Activated naive CD4-positive, alpha-beta T cell treated with anti-CD3 and anti-CD28 coated beads for 36 hours (primary cell): ENCODE results near the gene MROH2A. TPM values are rescaled to one million over a fixed set of nuclear protein-coding genes. Genes with fewer than 3 reads are reported as not detected.

Source experiments
- CTCF ChIA-PET: fragments of 350-600 bp; sonication (Branson Sonifier 250); formaldehyde crosslinking; loops from one replicate; lab custom pipeline; 2021; ENCODE audit warnings: antibody characterized with exemption; lab: Charles Lee
- DNase-seq: peaks from one replicate; pipeline ENCODE4 v3.0.0-alpha.2; 2020
- H3K27ac Mint-ChIP-seq: one replicate; pipeline ENCODE4 v1.8.0; 2021; ENCODE audit warnings: mild to moderate bottlenecking, mixed read lengths
- H3K27me3 Mint-ChIP-seq: one replicate; pipeline ENCODE4 v1.8.0; 2021; ENCODE audit warnings: low read depth, mixed read lengths
- H3K36me3 Mint-ChIP-seq: one replicate; pipeline ENCODE4 v1.8.0; 2021; ENCODE audit warnings: low read depth, mixed read lengths
- H3K4me1 Mint-ChIP-seq: one replicate; pipeline ENCODE4 v1.8.0; 2021; ENCODE audit warnings: low read depth, mixed read lengths
- H3K4me3 Mint-ChIP-seq: one replicate; pipeline ENCODE4 v1.8.0; 2021; ENCODE audit warnings: mild to moderate bottlenecking, moderate library complexity, mixed read lengths
- H3K9me3 Mint-ChIP-seq: one replicate; pipeline ENCODE4 v1.8.0; 2021; ENCODE audit warnings: mixed read lengths
- intact Hi-C: fragments of 100-400 bp; cut with micrococcal nuclease; formaldehyde crosslinking; loops from one replicate; pipeline ENCODE4 v1.15.1; 2023
- total RNA-seq, 2 experiments: library from RNA; stranded (reverse); gene quantifications; one replicate each; pipeline ENCODE4 v1.2.3, GENCODE V29; 2021

MROH2A gene
- total RNA-seq, 2 experiments from 2014 or later, result not detected

DNA sequence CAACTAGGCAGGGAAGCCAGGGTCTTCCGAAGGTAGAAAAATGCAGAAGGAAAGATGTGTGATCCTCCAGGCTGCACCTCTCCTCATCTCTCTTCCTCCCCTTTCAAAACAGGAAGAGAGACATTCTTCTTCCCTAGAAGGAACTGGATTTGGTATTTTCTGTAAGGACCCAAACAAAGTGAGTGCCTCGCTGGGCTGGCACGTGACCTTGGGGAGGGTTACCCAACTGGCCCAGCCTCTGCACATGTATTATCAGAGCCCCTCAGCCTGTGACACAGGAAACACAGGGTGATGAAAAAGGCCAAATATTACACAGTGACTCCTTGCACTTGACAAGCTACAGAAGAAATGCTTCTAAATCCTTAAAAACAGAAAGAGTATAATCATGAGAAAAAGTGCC lies 73.9 kb downstream of the MROH2A start:
- Mint-ChIP-seq H3K9me3 (no peaks in the 10 kb centered on the region), H3K27ac (no peak overlapping the region), H3K36me3 (peaks cover 70% of the 10 kb centered on the region), H3K27me3 (peaks cover 7% of the 10 kb centered on the region), H3K4me3 (peak overlapping the region; percentile 93), H3K4me1 (peaks cover 17% of the 10 kb centered on the region)
- intact Hi-C loops, result loop anchor here (5.0 to 10.0 kb wide), 5 partner anchors 435 to 1155 kb away; partner anchors contain the start of genes DGKD and GIGYF2
- no peak for DNase-seq
- CTCF ChIA-PET, result no interaction called here

DNA sequence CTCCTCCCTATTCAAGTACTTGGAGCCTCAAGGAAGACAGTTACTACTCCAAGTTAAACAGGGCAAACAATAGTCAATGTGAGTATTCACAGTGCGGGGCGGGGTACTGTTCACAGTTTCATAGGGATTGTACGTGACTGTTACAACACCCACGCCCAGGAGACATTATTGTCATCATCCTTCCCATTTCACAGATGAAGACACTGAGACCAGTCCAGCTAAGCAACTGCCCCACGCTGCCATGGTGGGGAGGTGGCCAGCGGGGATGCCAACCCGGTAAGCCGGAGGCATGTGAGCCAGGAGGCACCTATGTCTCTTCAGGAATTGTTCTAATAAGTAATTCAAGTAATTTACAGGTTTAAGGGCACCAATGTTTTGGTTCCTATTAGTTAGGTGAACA lies 75.2 kb downstream of the MROH2A start:
- CTCF ChIA-PET, result interaction anchor here (1.0 kb wide), 1 partner anchor 692 kb away, joined by 3 read pairs; no protein-coding TSS in a partner anchor
- H3K4me3 Mint-ChIP-seq, result peak overlapping the region; percentile 93
- DNase-seq, result peak; percentile 6
- intact Hi-C loops, result loop anchor here (5.0 to 10.0 kb wide), 5 partner anchors 436 to 1156 kb away; partner anchors contain the start of genes DGKD and GIGYF2
- H3K27ac Mint-ChIP-seq, result peak overlapping the region; percentile 95
- H3K36me3 Mint-ChIP-seq, result peaks cover 59% of the 10 kb centered on the region
- no peaks in the 10 kb centered on the region for H3K9me3 Mint-ChIP-seq
- H3K27me3 Mint-ChIP-seq, result peaks cover 7% of the 10 kb centered on the region
- peaks cover 17% of the 10 kb centered on the region for H3K4me1 Mint-ChIP-seq

DNA sequence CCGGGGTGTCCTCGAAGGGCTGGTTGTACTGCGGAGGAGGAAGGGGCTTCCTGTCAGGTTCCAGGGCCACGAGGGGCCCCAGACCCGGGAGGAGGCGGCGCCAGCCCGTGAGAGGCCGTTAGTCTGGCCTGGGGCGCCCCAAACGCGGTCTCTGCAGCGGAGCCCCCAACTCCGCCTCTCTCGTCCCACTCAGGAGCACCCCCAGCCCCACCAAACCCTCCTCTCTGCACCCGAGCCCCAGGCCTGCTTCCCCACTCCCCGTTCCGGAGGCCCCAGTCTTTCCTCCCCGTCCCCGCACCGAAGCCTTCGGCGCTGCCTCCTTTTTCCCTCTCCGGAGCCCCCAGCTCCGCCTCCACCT lies 75.7 kb downstream of the MROH2A start:
- intact Hi-C loops, result loop anchor here (1.0 to 10.0 kb wide), 9 partner anchors 14 to 1157 kb away; partner anchors contain the start of genes DGKD, GIGYF2, MSL3B and USP40
- H3K27me3 Mint-ChIP-seq, result peaks cover 7% of the 10 kb centered on the region
- peaks cover 17% of the 10 kb centered on the region for H3K4me1 Mint-ChIP-seq
- H3K36me3 Mint-ChIP-seq, result peaks cover 54% of the 10 kb centered on the region
- H3K4me3 Mint-ChIP-seq, result peak overlapping the region; percentile 93
- H3K27ac Mint-ChIP-seq, result peak overlapping the region; percentile 95
- CTCF ChIA-PET, result interaction anchor here (1.0 kb wide), 1 partner anchor 692 kb away, joined by 3 read pairs; no protein-coding TSS in a partner anchor
- no peaks in the 10 kb centered on the region for H3K9me3 Mint-ChIP-seq
- peak; percentile 15 for DNase-seq

DNA sequence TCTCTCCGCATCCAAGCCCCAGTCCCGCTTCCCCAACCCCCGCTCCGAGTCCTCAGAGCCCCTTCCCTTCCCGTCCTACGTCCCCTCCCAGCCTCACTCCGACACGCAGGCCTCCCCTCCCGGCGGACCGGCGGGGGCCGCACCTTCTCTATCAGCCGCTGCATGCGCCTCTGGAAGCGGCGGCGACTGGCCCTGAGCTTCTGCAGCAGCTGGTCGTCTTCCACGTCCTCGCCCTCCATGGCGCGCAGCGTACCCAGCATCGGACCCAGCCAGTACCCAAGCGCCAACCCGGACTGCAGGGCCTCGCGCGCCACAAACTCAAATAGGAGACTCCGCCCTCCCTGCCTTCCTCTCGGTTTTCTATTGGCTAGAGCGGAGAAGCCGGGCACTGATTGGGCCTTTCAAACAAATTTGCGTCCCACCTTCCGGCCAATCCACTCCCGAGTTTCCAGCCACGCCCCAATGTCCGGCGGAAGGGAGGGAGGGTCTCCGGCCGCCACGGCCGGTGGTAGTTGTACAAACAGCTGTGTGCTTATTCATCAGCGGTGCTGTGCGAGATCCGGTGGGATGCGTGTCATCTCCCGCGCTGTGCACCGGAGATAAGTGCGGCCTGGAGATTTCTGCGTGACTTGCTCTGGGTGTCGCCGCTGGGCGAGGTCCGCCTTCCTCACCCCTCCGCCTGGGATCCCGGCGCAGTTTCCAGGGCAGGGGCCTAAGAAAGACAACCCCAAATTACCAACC lies 76.3 kb downstream of the MROH2A start, which contains the start of gene HJURP:
HJURP (minus strand) TSS at position 295 of the 741 bp plus-strand sequence; CDS start at position 260, 35 bp downstream.
- DNase-seq, result peak; percentile 98
- CTCF ChIA-PET, result interaction anchor here (0.7 to 0.9 kb wide), 2 partner anchors 23 to 451 kb away, joined by 3 read pairs; no protein-coding TSS in a partner anchor
- intact Hi-C loops, result loop anchor here (1.0 to 10.0 kb wide), 9 partner anchors 14 to 1157 kb away; partner anchors contain the start of genes DGKD, GIGYF2, MSL3B and USP40
- Mint-ChIP-seq H3K4me1 (peaks cover 17% of the 10 kb centered on the region), H3K4me3 (peak within 1 kb of the TSS; percentile 93), H3K27me3 (peaks cover 7% of the 10 kb centered on the region), H3K27ac (peak within 1 kb of the TSS; percentile 95), H3K9me3 (no peaks in the 10 kb centered on the region), H3K36me3 (peaks cover 48% of the 10 kb centered on the region)

DNA sequence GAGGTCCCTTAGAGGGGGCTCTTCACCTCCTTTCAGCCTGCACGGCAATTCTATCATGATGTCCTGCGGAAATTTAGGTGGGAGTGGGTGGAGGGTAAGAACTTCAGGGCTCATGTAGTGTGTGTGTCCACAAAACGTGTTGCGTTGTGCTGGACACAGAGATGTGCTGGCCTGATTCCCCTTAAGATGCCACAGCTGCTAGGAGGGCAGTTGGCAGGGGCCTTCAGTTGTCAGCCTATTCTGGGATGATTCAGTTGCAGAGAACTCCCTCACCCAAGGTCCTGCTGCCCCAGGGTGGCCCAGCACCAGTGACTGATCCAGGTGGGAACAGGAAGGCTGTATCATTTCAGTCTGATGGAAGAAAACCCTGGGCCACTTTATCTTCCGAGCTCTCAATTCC lies 77.2 kb downstream of the MROH2A start:
- Mint-ChIP-seq H3K27ac (no peak overlapping the region), H3K9me3 (no peaks in the 10 kb centered on the region), H3K4me1 (peaks cover 17% of the 10 kb centered on the region), H3K36me3 (peaks cover 39% of the 10 kb centered on the region), H3K4me3 (peak overlapping the region; percentile 93), H3K27me3 (peaks cover 7% of the 10 kb centered on the region)
- CTCF ChIA-PET, result interaction anchor here (0.6 kb wide), 1 partner anchor 257 kb away, joined by 3 read pairs; no protein-coding TSS in a partner anchor
- intact Hi-C loops, result loop anchor here (2.0 to 10.0 kb wide), 3 partner anchors 501 to 771 kb away; partner anchors contain the start of gene DGKD
- DNase-seq, result peak; percentile 7

DNA sequence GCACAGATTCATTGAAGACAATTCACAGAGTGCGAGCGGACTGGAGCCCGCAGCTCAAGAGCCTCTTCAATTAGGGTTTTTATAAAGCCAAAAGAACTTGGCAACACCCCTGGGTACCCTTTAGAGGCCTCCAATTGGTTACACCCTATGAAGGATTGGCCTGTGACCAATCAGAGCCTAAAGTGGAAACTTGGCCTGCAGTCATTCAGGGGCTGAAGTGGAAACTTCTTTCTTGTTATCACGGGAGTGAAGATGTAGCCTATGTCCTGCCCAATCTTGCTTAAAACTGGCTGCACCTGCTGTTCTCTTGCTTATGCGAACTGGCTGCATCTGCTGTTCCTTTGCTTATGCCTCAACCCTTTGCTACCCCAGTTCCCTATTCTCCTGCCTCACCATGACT lies 78.1 kb downstream of the MROH2A start:
- no peak overlapping the region for H3K4me3 Mint-ChIP-seq
- H3K27ac Mint-ChIP-seq, result no peak overlapping the region

DNA sequence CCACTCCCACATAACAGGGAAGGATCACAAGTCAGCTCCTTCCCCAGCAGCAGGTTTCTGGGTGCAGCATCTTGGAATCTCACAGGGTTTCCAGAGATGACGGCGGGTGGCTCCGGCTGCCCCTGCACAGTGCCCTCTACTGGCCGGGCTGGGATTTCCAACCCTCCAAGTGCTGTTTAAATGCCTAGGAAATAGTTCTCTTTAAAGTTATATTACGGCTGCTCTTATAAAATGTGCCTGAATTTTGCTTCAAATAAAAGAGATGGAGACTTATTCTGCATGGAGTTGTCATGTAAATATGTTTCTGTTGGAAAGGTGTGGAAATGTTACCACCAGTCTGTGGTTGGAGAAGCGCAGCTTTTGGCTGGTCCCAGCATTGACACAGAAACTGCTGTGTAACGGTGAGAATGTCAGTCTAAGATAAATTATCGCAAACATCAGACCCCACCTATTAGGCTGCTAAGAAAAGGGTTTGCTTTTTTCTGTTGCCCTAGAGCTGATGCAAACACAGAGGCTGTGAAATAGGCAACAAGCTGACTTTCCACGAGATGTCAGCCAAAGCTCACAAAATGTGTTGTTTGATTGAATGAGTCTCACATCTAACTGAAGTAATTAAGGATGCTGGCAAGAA lies 79.5 kb downstream of the MROH2A start:
- H3K4me1 Mint-ChIP-seq, result peaks cover 12% of the 10 kb centered on the region
- H3K9me3 Mint-ChIP-seq, result no peaks in the 10 kb centered on the region
- peaks cover 4% of the 10 kb centered on the region for H3K27me3 Mint-ChIP-seq
- H3K36me3 Mint-ChIP-seq, result peaks cover 19% of the 10 kb centered on the region
- no peak overlapping the region for H3K27ac Mint-ChIP-seq
- CTCF ChIA-PET, result interaction anchor here (0.6 to 2.0 kb wide), 8 partner anchors 9 to 601 kb away, joined by 3 to 15 read pairs (median 3); partner anchors contain the start of genes MSL3B and TRPM8
- H3K4me3 Mint-ChIP-seq, result no peak overlapping the region
- intact Hi-C loops, result loop anchor here (10.0 kb wide), 2 partner anchors 503 to 773 kb away; partner anchors contain the start of gene DGKD
- DNase-seq, result peak; percentile 68

More for the DNA sequence above, 78.1 kb downstream of the MROH2A start:
- CTCF ChIA-PET, result interaction anchor here (0.6 kb wide), 1 partner anchor 258 kb away, joined by 3 read pairs; no protein-coding TSS in a partner anchor
- H3K9me3 Mint-ChIP-seq, result no peaks in the 10 kb centered on the region
- DNase-seq, result peak; percentile 6
- peaks cover 7% of the 10 kb centered on the region for H3K27me3 Mint-ChIP-seq
- H3K36me3 Mint-ChIP-seq, result peaks cover 32% of the 10 kb centered on the region
- intact Hi-C loops, result loop anchor here (10.0 kb wide), 2 partner anchors 501 to 771 kb away; partner anchors contain the start of gene DGKD
- H3K4me1 Mint-ChIP-seq, result peaks cover 17% of the 10 kb centered on the region

DNA sequence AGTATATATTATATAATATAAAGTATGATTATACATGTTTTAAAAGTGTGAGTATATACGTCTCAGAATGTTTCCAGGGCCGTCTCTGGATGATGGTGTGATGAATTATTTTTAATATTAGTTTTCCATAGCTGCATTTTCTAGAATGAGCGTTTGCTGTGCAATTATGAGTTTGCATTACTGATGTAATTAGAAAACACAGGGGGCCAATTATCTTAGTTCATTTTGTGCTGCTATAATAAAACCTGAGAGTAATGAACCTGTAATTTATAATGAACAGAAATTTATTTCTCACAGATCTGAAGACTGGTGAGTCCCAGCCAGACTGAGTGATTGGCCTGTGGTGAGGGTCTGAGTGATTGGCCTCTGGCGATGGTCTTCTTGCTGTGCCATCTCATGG lies 80.2 kb downstream of the MROH2A start:
- H3K27ac Mint-ChIP-seq, result no peak overlapping the region
- intact Hi-C loops, result loop anchor here (10.0 kb wide), 2 partner anchors 504 to 774 kb away; partner anchors contain the start of gene DGKD
- no peak for DNase-seq
- H3K36me3 Mint-ChIP-seq, result peaks cover 12% of the 10 kb centered on the region
- no peak overlapping the region for H3K4me3 Mint-ChIP-seq
- no peaks in the 10 kb centered on the region for H3K9me3 Mint-ChIP-seq
- peaks cover 3% of the 10 kb centered on the region for H3K27me3 Mint-ChIP-seq
- CTCF ChIA-PET, result interaction anchor here (0.6 to 2.0 kb wide), 7 partner anchors 8 to 96 kb away, joined by 3 to 15 read pairs (median 3); partner anchors contain the start of genes MSL3B and TRPM8
- H3K4me1 Mint-ChIP-seq, result peaks cover 9% of the 10 kb centered on the region

DNA sequence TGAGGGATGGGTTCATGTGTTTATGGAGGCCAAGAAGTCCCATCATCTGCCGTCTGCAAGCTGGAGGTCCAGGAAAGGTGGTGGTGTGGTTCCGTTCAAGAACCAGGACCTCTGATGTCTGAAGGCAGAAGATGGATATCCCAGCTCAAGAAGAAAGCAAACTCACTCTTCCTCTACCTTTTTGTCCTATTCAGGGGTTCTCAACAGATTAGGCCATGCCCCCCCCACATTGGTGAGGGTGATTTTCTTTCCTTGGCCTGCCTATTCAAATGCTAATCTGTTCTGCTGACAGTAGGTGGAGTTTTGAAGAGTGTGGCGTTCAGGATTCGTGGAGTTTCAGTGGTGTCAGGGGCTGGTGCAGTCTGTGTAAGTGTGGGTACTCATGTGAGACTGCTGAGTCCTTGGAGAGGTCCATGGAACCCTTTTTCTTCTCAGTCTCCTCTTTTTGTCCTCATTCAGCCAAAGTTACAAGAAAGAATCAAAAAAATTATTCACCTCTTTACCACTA lies 84.2 kb downstream of the MROH2A start:
- CTCF ChIA-PET, result interaction anchor here (1.2 kb wide), 1 partner anchor 159 kb away, joined by 3 read pairs; no protein-coding TSS in a partner anchor
- Mint-ChIP-seq H3K36me3 (peaks cover 9% of the 10 kb centered on the region), H3K4me1 (no peaks in the 10 kb centered on the region), H3K9me3 (peaks cover 15% of the 10 kb centered on the region), H3K4me3 (no peak overlapping the region), H3K27ac (no peak overlapping the region), H3K27me3 (no peaks in the 10 kb centered on the region)
- no peak for DNase-seq
- intact Hi-C loops, result no loop called here

DNA sequence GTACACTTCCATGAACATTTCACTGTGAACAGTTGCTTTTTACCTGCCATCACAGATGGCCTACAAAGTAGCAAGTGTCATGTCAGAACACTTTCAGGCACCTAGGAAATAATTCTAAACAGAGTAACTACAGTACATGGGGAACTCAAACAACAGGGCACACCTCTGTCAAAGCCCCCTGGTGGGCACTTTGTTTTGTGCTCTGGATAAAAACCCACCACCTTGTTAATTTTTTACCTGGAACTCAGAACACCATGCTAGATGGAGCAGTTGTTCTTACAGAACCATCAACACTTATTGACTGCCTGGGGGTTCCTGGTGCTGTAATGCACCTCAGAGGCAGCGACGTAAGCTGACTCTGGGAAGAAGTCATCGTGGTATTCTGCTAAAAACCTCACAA lies 87.7 kb downstream of the MROH2A start:
- intact Hi-C loops, result no loop called here
- H3K36me3 Mint-ChIP-seq, result peaks cover 15% of the 10 kb centered on the region
- no peak overlapping the region for H3K27ac Mint-ChIP-seq
- H3K4me1 Mint-ChIP-seq, result peaks cover 3% of the 10 kb centered on the region
- no peak for DNase-seq
- CTCF ChIA-PET, result interaction anchor here (0.6 to 3.1 kb wide), 2 partner anchors 8 to 256 kb away, joined by 4 to 15 read pairs; no protein-coding TSS in a partner anchor
- H3K4me3 Mint-ChIP-seq, result no peak overlapping the region
- peaks cover 18% of the 10 kb centered on the region for H3K9me3 Mint-ChIP-seq
- peaks cover 2% of the 10 kb centered on the region for H3K27me3 Mint-ChIP-seq

DNA sequence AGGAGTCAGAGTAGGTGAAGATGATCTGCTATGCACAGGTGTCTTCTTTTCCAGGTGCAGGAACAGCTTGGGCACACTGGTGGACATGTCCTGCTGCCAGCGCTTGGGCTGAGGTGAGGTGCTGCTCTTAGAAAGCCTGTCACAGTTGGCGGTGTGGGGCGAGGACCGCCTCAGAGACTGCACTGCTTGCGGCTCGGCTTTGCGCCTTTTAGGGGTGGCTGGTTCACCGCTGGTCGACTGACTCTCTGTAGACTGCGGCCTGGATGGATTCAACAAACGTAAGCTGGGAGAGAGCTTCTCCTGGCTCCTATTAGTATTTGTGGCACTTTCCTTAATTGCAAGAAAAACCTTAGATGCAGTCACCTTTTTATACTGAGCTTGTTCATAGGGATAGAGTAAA lies 88.3 kb downstream of the MROH2A start:
- Mint-ChIP-seq H3K27ac (no peak overlapping the region), H3K36me3 (peaks cover 15% of the 10 kb centered on the region), H3K9me3 (peaks cover 18% of the 10 kb centered on the region), H3K4me3 (no peak overlapping the region), H3K27me3 (peaks cover 7% of the 10 kb centered on the region), H3K4me1 (peaks cover 3% of the 10 kb centered on the region)
- no peak for DNase-seq
- intact Hi-C loops, result no loop called here
- CTCF ChIA-PET, result interaction anchor here (3.1 kb wide), 1 partner anchor 9 kb away, joined by 15 read pairs; no protein-coding TSS in a partner anchor
